ENCODE measurements around the gene TMEM181.

The TMEM181 gene

DNA sequence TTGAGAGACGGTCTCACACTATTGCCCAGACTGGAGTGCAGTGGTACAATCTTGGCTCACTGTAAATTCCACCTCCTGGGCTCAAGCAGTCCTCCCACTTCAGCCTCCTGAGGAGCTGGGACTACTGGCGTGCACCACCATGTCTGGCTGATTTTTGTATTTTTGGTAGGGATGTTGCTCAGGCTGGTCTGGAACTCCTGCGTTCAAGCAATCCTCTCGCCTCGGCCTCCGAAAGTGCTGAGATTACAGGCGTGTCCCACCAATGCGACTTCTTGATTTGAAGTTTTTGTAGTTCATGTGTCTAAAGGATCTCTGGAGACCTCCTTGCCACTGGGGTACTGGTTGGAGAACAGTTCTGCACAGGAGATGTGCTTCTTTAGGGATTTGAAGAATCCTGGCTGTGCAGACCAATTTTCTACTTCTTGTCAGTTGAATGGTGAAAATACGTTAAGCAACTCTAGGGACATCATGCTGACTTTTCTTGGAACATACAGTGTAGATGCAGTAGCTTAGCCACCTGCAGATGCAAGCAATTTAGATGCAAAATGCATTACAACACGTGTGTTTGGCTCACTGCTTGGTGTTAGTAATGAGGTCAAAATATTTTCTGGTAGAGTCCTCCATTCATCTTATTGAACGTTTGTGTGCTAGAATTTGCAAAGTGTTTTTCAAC is 118.2 kb downstream of the TMEM181 start:
- H3K27me3 Mint-ChIP-seq = no peaks in the 10 kb centered on the region
- H3K4me1 Mint-ChIP-seq = peaks cover 12% of the 10 kb centered on the region
- no peaks in the 10 kb centered on the region for H3K9me3 Mint-ChIP-seq
- peaks cover 23% of the 10 kb centered on the region for H3K36me3 Mint-ChIP-seq
- no peak overlapping the region for H3K4me3 Mint-ChIP-seq
- no peak overlapping the region for H3K27ac Mint-ChIP-seq

DNA sequence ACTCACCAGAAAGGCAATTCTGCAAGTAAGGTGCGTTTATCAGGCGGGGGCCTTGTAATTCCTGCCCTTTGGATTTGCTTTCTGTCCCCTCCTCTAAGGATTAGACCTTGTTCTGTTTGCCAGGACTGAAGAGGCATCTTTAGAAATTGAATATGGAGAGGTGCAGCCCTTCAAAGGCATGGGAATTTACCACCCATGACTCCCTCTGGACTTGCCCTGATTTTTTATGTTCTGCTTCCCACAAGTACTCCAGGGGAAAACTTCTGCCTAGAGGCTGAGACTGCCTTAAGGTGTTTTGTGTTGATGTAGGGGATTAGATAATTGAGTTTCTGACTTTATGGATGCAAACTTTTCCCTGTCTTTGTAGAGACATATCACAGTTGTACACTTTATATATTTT is 120.1 kb downstream of the TMEM181 start:
- Mint-ChIP-seq H3K27ac (no peak overlapping the region), H3K4me1 (peaks cover 24% of the 10 kb centered on the region), H3K36me3 (peaks cover 23% of the 10 kb centered on the region), H3K27me3 (no peaks in the 10 kb centered on the region), H3K9me3 (no peaks in the 10 kb centered on the region), H3K4me3 (no peak overlapping the region)

DNA sequence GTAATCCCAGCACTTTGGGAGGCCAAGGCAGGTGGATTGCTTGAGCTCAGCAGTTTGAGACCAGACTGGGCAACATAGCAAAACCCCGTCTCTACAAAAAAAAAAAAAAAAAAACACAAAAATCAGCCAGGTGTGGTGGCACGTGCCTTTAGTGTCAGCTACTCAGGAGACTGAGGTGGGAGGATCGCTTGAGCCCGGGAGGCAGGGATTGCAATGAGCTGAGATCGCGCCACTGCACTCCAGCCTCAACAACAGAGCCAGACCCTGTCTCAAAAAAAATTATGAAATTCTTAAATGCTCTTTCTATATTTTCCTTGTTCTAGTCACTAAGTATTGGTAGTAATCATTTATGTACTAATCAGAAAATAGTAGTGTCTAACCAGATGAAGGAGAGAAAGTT is 120.6 kb downstream of the TMEM181 start:
- Mint-ChIP-seq H3K4me3 (no peak overlapping the region), H3K27ac (no peak overlapping the region), H3K36me3 (peaks cover 20% of the 10 kb centered on the region), H3K4me1 (peaks cover 26% of the 10 kb centered on the region), H3K9me3 (no peaks in the 10 kb centered on the region), H3K27me3 (no peaks in the 10 kb centered on the region)

DNA sequence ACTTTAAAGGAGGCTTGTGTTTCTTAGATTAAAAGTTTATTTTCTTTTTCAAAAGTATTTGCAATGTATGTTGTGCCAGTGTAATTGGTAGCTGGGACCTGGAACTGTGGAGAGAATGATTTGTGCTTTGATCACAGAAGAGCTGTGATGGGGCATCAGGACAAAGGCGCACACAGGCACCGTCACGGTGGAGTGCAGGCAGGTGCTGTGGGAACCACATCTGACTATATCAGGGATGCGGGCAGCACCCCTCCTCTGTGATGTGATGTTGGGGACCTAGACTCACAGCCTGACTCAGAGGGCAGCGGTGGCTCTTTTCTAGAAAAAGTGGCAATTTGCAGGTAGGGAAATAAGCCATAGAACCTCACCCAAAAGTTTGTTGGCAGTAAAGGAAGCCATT is 124.4 kb downstream of the TMEM181 start:
- H3K9me3 Mint-ChIP-seq = no peaks in the 10 kb centered on the region
- H3K27me3 Mint-ChIP-seq = no peaks in the 10 kb centered on the region
- peaks cover 60% of the 10 kb centered on the region for H3K4me1 Mint-ChIP-seq
- H3K36me3 Mint-ChIP-seq = peaks cover 9% of the 10 kb centered on the region
- no peak overlapping the region for H3K4me3 Mint-ChIP-seq
- no peak overlapping the region for H3K27ac Mint-ChIP-seq

DNA sequence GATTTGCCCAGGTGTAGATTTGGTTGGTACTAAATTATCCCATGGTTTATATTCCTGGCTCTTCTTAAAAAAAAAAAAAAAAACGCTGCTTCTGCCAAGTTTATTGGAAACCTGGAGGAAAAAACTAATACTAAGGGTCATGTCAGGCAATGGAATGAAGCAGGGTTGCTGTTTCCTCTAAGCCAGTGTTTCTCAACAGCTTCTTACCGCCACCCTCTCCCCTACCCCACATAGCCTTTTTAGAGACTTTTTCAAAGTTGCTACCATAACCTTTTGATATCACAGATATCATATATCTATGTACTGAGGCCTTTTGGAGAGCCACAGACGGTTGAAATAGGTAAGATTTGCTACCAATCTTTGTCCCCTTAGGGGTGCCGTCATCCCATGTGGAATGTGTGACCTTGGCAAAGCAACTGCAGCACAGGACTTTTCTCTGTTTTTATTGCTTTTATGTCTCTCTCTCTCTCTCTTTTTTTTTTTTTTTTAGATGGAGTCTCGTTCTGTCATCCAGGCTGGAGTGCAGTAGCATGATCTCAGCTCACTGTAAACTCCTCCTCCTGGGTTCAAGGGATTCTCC is 124.9 kb downstream of the TMEM181 start:
- H3K4me1 Mint-ChIP-seq = peaks cover 62% of the 10 kb centered on the region
- peaks cover 9% of the 10 kb centered on the region for H3K36me3 Mint-ChIP-seq
- no peak overlapping the region for H3K27ac Mint-ChIP-seq
- H3K27me3 Mint-ChIP-seq = no peaks in the 10 kb centered on the region
- no peaks in the 10 kb centered on the region for H3K9me3 Mint-ChIP-seq
- no peak overlapping the region for H3K4me3 Mint-ChIP-seq
